HG03575 (cell line): Measurements from ENCODE around the gene IBA57.
"Not testable (repeated sequence)": the region's sequence is repeated elsewhere in the genome, so short reads cannot be mapped to it uniquely, and the experiment has no call there.

Experiments used
- ATAC-seq: cut with Tn5 transposase; IDR thresholded peaks from one replicate; pipeline ENCODE4 v1.9.1; 2021; ENCODE audit not compliant: unreplicated experiment, insufficient number of reproducible peaks, low FRiP score; ENCODE audit errors: extremely low read depth

IBA57 gene

GRCh38 chr1:228216371-228217320, 51.0 kb downstream of the IBA57 start:
- no peak for ATAC-seq

- no peak for ATAC-seq
Measured at GRCh38 chr1:228217551-228218344, 52.1 kb downstream of the IBA57 start.

GRCh38 chr1:228218513-228219244, 53.1 kb downstream of the IBA57 start:
- no peak for ATAC-seq

GRCh38 chr1:228219245-228219961, 53.8 kb downstream of the IBA57 start:
- no peak for ATAC-seq

- ATAC-seq = no peak
Measured at GRCh38 chr1:228219962-228220780, 54.6 kb downstream of the IBA57 start.

GRCh38 chr1:228221097-228221496, 55.5 kb downstream of the IBA57 start:
- ATAC-seq = not testable (repeated sequence)

- no peak for ATAC-seq
Measured at GRCh38 chr1:228222548-228222947, 56.9 kb downstream of the IBA57 start.

- no peak for ATAC-seq
Measured at GRCh38 chr1:228224198-228225164, 58.9 kb downstream of the IBA57 start.

GRCh38 chr1:228225165-228225710, 59.6 kb downstream of the IBA57 start:
- ATAC-seq = no peak

GRCh38 chr1:228225740-228226139, 60.1 kb downstream of the IBA57 start:
- ATAC-seq = no peak

- no peak for ATAC-seq
Measured at GRCh38 chr1:228226141-228226874, 60.7 kb downstream of the IBA57 start.

GRCh38 chr1:228226956-228227791, 61.6 kb downstream of the IBA57 start:
- ATAC-seq = no peak

- ATAC-seq = not testable (repeated sequence)
Measured at GRCh38 chr1:228228147-228228546, 62.5 kb downstream of the IBA57 start.

- no peak for ATAC-seq
Measured at GRCh38 chr1:228228601-228229074, 63.0 kb downstream of the IBA57 start.

- no peak for ATAC-seq
Measured at GRCh38 chr1:228231189-228231588, 65.6 kb downstream of the IBA57 start.
